Activated B cell treated with CpG ODN at 0.5 μM for 24 hours (primary cell): ENCODE results near the gene CDK6. TPM values are rescaled to one million over a fixed set of nuclear protein-coding genes. Genes with fewer than 3 reads are reported as not detected.

Source experiments
- ATAC-seq: fragments of 200-7000 bp; cut with Tn5 transposase; one replicate; pipeline ENCODE4 v1.10.0; 2021; ENCODE audit warnings: low read depth, mild to moderate bottlenecking, moderate library complexity
- CTCF ChIA-PET: fragments of 350-600 bp; sonication (Branson Sonifier 250); formaldehyde crosslinking; loops from one replicate; lab custom pipeline; 2021; ENCODE audit warnings: antibody characterized with exemption; lab: Charles Lee
- POLR2A ChIA-PET: fragments of 350-600 bp; sonication (Branson Sonifier 250); formaldehyde crosslinking; loops from one replicate; lab custom pipeline; 2021; ENCODE audit warnings: antibody characterized with exemption; lab: Charles Lee
- DNase-seq: peaks from one replicate; pipeline ENCODE4 v3.0.0; 2022
- H3K27ac Mint-ChIP-seq: one replicate; pipeline ENCODE4 v1.8.0; 2020; ENCODE audit warnings: mixed read lengths
- H3K27me3 Mint-ChIP-seq: one replicate; pipeline ENCODE4 v1.8.0; 2021; ENCODE audit warnings: mixed read lengths
- H3K36me3 Mint-ChIP-seq: one replicate; pipeline ENCODE4 v1.8.0; 2021; ENCODE audit warnings: low read depth, mixed read lengths
- H3K4me1 Mint-ChIP-seq: one replicate; pipeline ENCODE4 v1.8.0; 2021; ENCODE audit warnings: mixed read lengths
- H3K4me3 Mint-ChIP-seq: one replicate; pipeline ENCODE4 v1.8.0; 2020; ENCODE audit warnings: mild to moderate bottlenecking, mixed read lengths
- H3K9me3 Mint-ChIP-seq: one replicate; pipeline ENCODE4 v1.8.0; 2020; ENCODE audit warnings: mixed read lengths
- intact Hi-C: fragments of 100-400 bp; cut with micrococcal nuclease; formaldehyde crosslinking; loops from one replicate; pipeline ENCODE4 v1.15.1; 2024
- total RNA-seq: library from RNA; stranded (reverse); gene quantifications from 2 replicates; pipeline ENCODE4 v1.2.3, GENCODE V29; 2022
- TF ChIP-seq, protein P1 (sequence below): fragments of 200-600 bp; IDR thresholded peaks from one replicate; pipeline ENCODE4 v1.8.0; 2022; ENCODE audit warnings: antibody characterized with exemption, mild to moderate bottlenecking

CDK6 gene
- total RNA-seq, 1 donor from 2014 or later, result 30.5 TPM

- TF ChIP-seq, protein P1, sequence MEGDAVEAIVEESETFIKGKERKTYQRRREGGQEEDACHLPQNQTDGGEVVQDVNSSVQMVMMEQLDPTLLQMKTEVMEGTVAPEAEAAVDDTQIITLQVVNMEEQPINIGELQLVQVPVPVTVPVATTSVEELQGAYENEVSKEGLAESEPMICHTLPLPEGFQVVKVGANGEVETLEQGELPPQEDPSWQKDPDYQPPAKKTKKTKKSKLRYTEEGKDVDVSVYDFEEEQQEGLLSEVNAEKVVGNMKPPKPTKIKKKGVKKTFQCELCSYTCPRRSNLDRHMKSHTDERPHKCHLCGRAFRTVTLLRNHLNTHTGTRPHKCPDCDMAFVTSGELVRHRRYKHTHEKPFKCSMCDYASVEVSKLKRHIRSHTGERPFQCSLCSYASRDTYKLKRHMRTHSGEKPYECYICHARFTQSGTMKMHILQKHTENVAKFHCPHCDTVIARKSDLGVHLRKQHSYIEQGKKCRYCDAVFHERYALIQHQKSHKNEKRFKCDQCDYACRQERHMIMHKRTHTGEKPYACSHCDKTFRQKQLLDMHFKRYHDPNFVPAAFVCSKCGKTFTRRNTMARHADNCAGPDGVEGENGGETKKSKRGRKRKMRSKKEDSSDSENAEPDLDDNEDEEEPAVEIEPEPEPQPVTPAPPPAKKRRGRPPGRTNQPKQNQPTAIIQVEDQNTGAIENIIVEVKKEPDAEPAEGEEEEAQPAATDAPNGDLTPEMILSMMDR, result no peak
- Mint-ChIP-seq H3K27me3 (no peaks in the 10 kb centered on the region), H3K4me3 (no peak overlapping the region), H3K4me1 (peaks cover 2% of the 10 kb centered on the region), H3K36me3 (peaks cover 15% of the 10 kb centered on the region), H3K9me3 (no peaks in the 10 kb centered on the region), H3K27ac (no peak overlapping the region)
- ChIA-PET POLR2A (interaction anchor here (0.6 kb wide), 2 partner anchors 13 to 77 kb away, joined by 3 to 6 read pairs; no protein-coding TSS in a partner anchor), CTCF (no interaction called here)
- ATAC-seq, result no peak
- intact Hi-C loops, result no loop called here
- DNase-seq, result no peak
Observed at GRCh38 chr7:92723943-92724342, 112.4 kb downstream of the CDK6 start.

- CTCF ChIA-PET, result no interaction called here
- H3K4me1 Mint-ChIP-seq, result peaks cover 10% of the 10 kb centered on the region
Observed at GRCh38 chr7:92723205-92723604, 113.2 kb downstream of the CDK6 start.

DNA sequence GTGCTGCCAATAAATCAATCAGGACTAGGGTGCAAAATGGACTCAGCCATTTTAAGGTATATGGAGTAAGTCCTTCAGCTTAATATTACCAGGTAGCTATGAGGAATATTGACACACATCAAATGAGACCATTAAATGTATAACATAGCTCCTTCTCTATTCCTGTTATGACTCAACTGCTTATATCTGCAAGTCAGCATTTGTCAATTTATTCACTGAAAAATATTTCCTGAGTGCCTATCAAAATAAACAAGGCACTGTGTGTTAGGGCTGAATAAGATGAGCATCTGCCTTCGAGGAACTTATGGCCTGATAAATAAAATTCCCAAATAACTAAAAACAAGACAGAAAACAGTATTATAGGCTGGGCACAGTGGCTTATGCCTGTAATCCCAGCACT lies 113.8 kb downstream of the CDK6 start:
- H3K27ac Mint-ChIP-seq, result no peak overlapping the region
- no peak overlapping the region for H3K4me3 Mint-ChIP-seq
- no peak for ATAC-seq
- CTCF ChIA-PET, result no interaction called here
- no peaks in the 10 kb centered on the region for H3K9me3 Mint-ChIP-seq
- peaks cover 18% of the 10 kb centered on the region for H3K36me3 Mint-ChIP-seq
- no peak for DNase-seq
- H3K27me3 Mint-ChIP-seq, result no peaks in the 10 kb centered on the region
- TF ChIP-seq, protein P1, result no peak
- intact Hi-C loops, result no loop called here
- peaks cover 16% of the 10 kb centered on the region for H3K4me1 Mint-ChIP-seq
- POLR2A ChIA-PET, result no interaction called here

More at GRCh38 chr7:92723205-92723604, 113.2 kb downstream of the CDK6 start:
- no peaks in the 10 kb centered on the region for H3K9me3 Mint-ChIP-seq
- no peak overlapping the region for H3K27ac Mint-ChIP-seq
- H3K4me3 Mint-ChIP-seq, result no peak overlapping the region
- H3K27me3 Mint-ChIP-seq, result no peaks in the 10 kb centered on the region
- TF ChIP-seq, protein P1, result no peak
- H3K36me3 Mint-ChIP-seq, result peaks cover 18% of the 10 kb centered on the region
- DNase-seq (no peak), ATAC-seq (no peak)
- intact Hi-C loops, result no loop called here
- POLR2A ChIA-PET, result interaction anchor here (0.6 kb wide), 2 partner anchors 14 to 77 kb away, joined by 3 to 6 read pairs; no protein-coding TSS in a partner anchor

DNA sequence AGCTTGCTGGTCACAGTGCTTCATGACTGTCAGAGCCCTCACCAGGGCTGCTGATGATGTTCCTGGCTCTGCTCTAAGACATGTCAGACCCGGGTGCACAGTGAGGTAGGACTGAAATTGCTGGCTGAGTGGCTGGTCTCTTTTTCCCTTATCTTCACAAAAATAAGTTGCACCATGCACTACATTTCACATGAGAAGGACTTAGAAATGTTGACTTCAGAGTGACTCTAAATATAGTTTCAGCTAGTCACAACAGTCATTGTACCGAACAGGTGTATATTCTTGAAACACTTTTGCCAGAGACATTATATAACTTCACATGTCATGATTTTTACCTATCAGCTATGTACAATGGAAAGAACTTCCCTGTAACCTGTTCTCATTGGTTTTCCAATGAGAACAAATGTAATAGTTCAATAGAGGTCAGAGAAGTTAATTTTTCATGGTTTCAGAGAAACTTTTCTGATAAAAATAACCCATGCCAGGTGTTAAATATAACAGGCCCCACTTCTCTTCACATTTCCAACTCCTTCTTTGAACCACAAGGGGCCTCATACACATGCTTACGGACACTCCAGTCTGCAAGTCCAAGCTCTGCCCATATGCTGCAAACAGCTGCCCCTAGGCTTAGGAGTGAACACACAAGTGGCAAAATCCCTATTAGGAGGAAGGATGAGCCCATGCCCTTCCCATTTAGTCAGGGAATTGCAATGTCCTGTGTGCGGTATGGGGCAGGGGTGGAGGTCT lies 115.6 kb downstream of the CDK6 start:
- ATAC-seq (no peak), DNase-seq (no peak)
- TF ChIP-seq, protein P1, result no peak
- Mint-ChIP-seq H3K27ac (peak overlapping the region; percentile 42), H3K9me3 (no peaks in the 10 kb centered on the region), H3K27me3 (no peaks in the 10 kb centered on the region), H3K36me3 (peaks cover 18% of the 10 kb centered on the region), H3K4me1 (peaks cover 20% of the 10 kb centered on the region), H3K4me3 (no peak overlapping the region)
- intact Hi-C loops, result no loop called here
- ChIA-PET POLR2A (no interaction called here), CTCF (no interaction called here)

- Mint-ChIP-seq H3K4me1 (peaks cover 20% of the 10 kb centered on the region), H3K27ac (peak overlapping the region; percentile 82), H3K9me3 (no peaks in the 10 kb centered on the region), H3K27me3 (no peaks in the 10 kb centered on the region), H3K4me3 (peak overlapping the region; percentile 90), H3K36me3 (peaks cover 3% of the 10 kb centered on the region)
- TF ChIP-seq, protein P1, result no peak
- intact Hi-C loops, result loop anchor here (1.0 kb wide), 1 partner anchor 97 kb away; no protein-coding TSS in a partner anchor
- ATAC-seq (peak; percentile 87), DNase-seq (peak; percentile 16)
- POLR2A ChIA-PET, result interaction anchor here (1.3 kb wide), 1 partner anchor 83 kb away, joined by 3 read pairs; no protein-coding TSS in a partner anchor
- CTCF ChIA-PET, result interaction anchor here (0.9 to 1.2 kb wide), 3 partner anchors 19 to 115 kb away, joined by 3 to 5 read pairs (median 3); no protein-coding TSS in a partner anchor
Observed at GRCh38 chr7:92717993-92718716, 118.2 kb downstream of the CDK6 start.
